Measurements from ENCODE around the gene POLL. TPM values are rescaled to one million over a fixed set of nuclear protein-coding genes. Genes with fewer than 3 reads are reported as not detected.

The POLL gene
- total RNA-seq, 3 donors from 2014 or later: 19.5 to 31.6 (median 20.3) TPM

DNA sequence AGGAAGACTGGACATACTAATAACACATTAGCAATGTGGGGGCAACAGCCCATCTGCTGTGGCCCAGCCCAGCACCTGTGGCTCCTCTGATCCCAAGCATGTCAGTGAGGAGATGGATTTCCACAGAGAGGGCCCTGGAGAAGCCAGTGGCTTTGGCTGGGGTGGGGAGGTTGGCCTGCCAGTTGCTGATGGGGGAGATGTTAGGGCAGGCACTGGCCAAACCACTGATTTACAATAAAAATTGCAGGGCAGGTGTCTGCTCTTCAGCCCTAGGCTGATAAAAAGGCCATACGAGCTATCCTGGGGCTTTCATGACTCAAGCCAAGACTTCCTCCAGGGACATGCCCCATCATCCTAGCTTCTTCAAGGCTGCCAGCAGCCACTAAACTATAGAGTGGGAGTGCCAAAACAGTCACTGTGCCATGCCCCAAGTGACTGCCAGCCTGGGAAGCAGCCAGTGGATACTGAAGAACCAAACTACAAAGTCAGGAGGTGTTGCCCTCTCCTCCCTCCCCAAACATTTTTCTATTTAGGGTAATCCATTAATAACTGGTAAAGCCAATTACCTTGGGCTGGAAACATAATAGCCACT lies 37.9 kb upstream of the POLL start:
- no peak for DNase-seq (ENCODE audit: low spot score in 2 of 2)
- Histone ChIP-seq H3K4me3 (no peak overlapping the region), H3K27ac (no peak overlapping the region), H3K9me3 (no peaks in the 10 kb centered on the region), H3K27me3 (no peaks in the 10 kb centered on the region), H3K4me1 (no peaks in the 10 kb centered on the region), H3K36me3 (no peaks in the 10 kb centered on the region)
- TF ChIP-seq POLR2AphosphoS5 (IDR thresholded peaks at IDR 0.05): no peak
- TF ChIP-seq POLR2A (IDR thresholded peaks at IDR 0.05): no peak
- TF ChIP-seq, protein P1, sequence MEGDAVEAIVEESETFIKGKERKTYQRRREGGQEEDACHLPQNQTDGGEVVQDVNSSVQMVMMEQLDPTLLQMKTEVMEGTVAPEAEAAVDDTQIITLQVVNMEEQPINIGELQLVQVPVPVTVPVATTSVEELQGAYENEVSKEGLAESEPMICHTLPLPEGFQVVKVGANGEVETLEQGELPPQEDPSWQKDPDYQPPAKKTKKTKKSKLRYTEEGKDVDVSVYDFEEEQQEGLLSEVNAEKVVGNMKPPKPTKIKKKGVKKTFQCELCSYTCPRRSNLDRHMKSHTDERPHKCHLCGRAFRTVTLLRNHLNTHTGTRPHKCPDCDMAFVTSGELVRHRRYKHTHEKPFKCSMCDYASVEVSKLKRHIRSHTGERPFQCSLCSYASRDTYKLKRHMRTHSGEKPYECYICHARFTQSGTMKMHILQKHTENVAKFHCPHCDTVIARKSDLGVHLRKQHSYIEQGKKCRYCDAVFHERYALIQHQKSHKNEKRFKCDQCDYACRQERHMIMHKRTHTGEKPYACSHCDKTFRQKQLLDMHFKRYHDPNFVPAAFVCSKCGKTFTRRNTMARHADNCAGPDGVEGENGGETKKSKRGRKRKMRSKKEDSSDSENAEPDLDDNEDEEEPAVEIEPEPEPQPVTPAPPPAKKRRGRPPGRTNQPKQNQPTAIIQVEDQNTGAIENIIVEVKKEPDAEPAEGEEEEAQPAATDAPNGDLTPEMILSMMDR (IDR thresholded peaks at IDR 0.05): no peak
- intact Hi-C loops (cut with DNase I; ENCODE audit: low total_unique reads): no loop called here

DNA sequence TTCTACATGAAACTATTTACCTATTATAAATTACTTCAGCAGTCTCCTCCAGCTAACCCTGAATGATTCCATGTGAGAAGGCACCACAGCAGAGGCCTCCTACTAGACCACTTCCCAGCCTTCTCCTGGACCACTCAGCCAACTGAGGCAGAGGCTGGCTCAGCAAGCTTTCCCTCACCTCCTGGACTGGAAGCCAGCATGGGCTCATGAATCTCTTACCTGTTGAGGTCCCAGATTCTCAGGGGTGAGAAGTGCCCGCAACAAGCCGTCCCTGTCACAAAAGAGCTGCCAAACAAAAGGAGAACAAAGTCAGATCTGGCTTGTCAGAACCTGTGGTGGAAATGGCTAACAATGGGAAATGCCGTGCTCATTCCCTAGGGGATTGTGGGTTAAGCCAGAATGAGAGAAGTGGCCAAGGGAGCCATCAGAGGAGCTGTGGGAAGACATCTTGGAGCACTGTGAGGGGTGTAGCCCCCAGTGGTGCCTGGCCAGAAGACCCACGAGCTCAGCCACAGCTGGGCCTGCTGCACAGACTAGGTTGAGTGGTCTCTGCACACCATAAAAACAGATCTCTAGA lies 36.6 kb upstream of the POLL start:
- Histone ChIP-seq H3K4me3 (no peak overlapping the region), H3K4me1 (no peaks in the 10 kb centered on the region), H3K27me3 (no peaks in the 10 kb centered on the region), H3K9me3 (no peaks in the 10 kb centered on the region), H3K36me3 (no peaks in the 10 kb centered on the region), H3K27ac (no peak overlapping the region)
- intact Hi-C loops (cut with DNase I; ENCODE audit: low total_unique reads): no loop called here
- DNase-seq (ENCODE audit: low spot score in 2 of 2): no peak
- TF ChIP-seq, protein P1 (IDR thresholded peaks at IDR 0.05): no peak
- TF ChIP-seq POLR2A (IDR thresholded peaks at IDR 0.05) (no peak), POLR2AphosphoS5 (IDR thresholded peaks at IDR 0.05) (no peak)

DNA sequence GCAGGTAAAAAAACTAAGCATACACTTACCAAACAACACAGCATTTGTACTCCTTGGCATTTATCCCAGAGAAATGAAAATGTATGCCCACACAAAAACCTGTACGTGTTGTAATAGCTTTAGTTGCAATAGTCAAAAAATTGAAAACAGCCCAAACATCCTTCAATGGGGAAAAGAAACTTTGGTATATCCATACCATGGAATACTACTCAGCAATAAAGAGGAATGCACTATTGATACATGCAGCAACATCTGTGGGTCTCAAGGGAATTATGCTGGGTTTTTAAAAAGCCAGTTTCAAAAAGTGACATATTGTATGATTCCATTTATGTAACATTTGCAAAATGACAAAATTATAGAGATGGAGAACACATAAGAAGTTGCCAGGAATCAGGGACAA lies 35.5 kb upstream of the POLL start:
- no peaks in the 10 kb centered on the region for H3K4me1 ChIP-seq
- no peaks in the 10 kb centered on the region for H3K27me3 ChIP-seq
- TF ChIP-seq, protein P1 (IDR thresholded peaks at IDR 0.05): no peak
- no peak for TF ChIP-seq POLR2A (IDR thresholded peaks at IDR 0.05)
- TF ChIP-seq POLR2AphosphoS5 (IDR thresholded peaks at IDR 0.05): no peak
- intact Hi-C loops (cut with DNase I; ENCODE audit: low total_unique reads): no loop called here
- H3K4me3 ChIP-seq: no peak overlapping the region
- DNase-seq (ENCODE audit: low spot score in 2 of 2): no peak
- H3K27ac ChIP-seq: no peak overlapping the region
- H3K9me3 ChIP-seq: no peaks in the 10 kb centered on the region
- no peaks in the 10 kb centered on the region for H3K36me3 ChIP-seq

DNA sequence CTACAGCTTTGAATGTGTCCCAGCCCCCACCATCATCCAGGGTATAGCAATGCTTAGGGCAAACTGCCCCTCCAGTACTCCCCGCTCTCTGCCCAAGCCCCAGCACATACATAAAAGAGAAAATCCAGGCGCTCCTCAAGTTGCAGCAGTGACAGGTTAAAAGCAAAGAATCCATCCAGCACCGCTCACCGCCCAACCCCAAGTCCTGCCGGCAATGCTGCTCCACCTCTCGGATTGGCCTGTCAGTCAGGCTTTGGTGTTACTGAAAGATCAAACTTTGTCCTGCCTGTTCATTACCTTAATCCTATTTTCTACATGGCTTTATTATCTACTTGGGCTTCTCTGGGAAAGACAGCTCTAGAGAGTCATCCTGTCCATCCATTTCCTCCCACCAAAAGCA lies 31.9 kb upstream of the POLL start:
- H3K27ac ChIP-seq: no peak overlapping the region
- DNase-seq (ENCODE audit: low spot score in 2 of 2): no peak
- H3K9me3 ChIP-seq: no peaks in the 10 kb centered on the region
- intact Hi-C loops (cut with DNase I; ENCODE audit: low total_unique reads): no loop called here
- no peak for TF ChIP-seq POLR2A (IDR thresholded peaks at IDR 0.05)
- TF ChIP-seq, protein P1 (IDR thresholded peaks at IDR 0.05): no peak
- TF ChIP-seq POLR2AphosphoS5 (IDR thresholded peaks at IDR 0.05): no peak
- no peak overlapping the region for H3K4me3 ChIP-seq
- no peaks in the 10 kb centered on the region for H3K27me3 ChIP-seq
- no peaks in the 10 kb centered on the region for H3K36me3 ChIP-seq
- no peaks in the 10 kb centered on the region for H3K4me1 ChIP-seq

DNA sequence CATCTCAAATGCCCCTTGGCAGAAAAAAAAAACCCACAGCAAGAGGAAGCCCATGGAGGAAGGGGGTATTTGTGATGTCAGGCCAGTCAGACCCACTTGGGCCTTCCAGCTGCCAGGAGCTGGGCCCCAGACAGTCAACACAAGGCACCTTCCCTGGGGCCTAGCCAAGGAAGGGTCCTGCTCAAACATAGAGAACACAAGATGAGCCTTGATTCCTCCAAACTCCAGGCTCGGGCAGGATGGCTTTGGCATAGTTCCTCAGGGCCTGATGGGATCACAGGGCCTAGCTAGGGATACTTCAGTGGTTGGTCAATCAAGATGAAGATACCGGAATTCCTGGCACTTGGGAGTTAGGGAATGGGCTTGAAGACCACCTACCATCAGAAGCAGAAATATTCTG lies 30.8 kb upstream of the POLL start:
- no peak overlapping the region for H3K27ac ChIP-seq
- H3K9me3 ChIP-seq: no peaks in the 10 kb centered on the region
- H3K27me3 ChIP-seq: no peaks in the 10 kb centered on the region
- TF ChIP-seq, protein P1 (IDR thresholded peaks at IDR 0.05): no peak
- no peak for TF ChIP-seq POLR2A (IDR thresholded peaks at IDR 0.05)
- no peak for TF ChIP-seq POLR2AphosphoS5 (IDR thresholded peaks at IDR 0.05)
- H3K36me3 ChIP-seq: no peaks in the 10 kb centered on the region
- H3K4me3 ChIP-seq: no peak overlapping the region
- no peaks in the 10 kb centered on the region for H3K4me1 ChIP-seq
- no peak for DNase-seq (ENCODE audit: low spot score in 2 of 2)
- intact Hi-C loops (cut with DNase I; ENCODE audit: low total_unique reads): no loop called here
